Testis (tissue), 3 donors: ENCODE results near the gene URM1. TPM values are rescaled to one million over a fixed set of nuclear protein-coding genes. Genes with fewer than 3 reads are reported as not detected.

ENCODE experiments used
- DNase-seq: peaks from one replicate; pipeline ENCODE4 v3.0.0-alpha.2; 2019
- H3K27ac ChIP-seq, 2 donors: fragments of 200-600 bp; sonication (generic); one replicate each; pipeline ENCODE4 v1.5.1; 2019
- H3K27me3 ChIP-seq: fragments of 200-600 bp; sonication (generic); one replicate; pipeline ENCODE4 v1.5.1; 2019
- H3K36me3 ChIP-seq: fragments of 200-600 bp; sonication (generic); one replicate; pipeline ENCODE4 v1.5.1; 2017; ENCODE audit warnings: low read depth; ENCODE audit errors: missing control alignments
- H3K4me1 ChIP-seq: fragments of 200-600 bp; sonication (generic); one replicate; pipeline ENCODE4 v1.5.1; 2019
- H3K4me3 ChIP-seq, 2 donors: fragments of 200-600 bp; sonication (generic); one replicate each; pipeline ENCODE4 v1.5.1; 2017 to 2019
- H3K9me3 ChIP-seq: fragments of 200-600 bp; sonication (generic); one replicate; pipeline ENCODE4 v1.5.1; 2017
- CTCF ChIP-seq, 3 experiments: fragments of 450-650 bp in 2 of 3; fragments of 200-600 bp in 1 of 3; sonication (generic) in 1 of 3; IDR thresholded peaks; one replicate each; pipeline ENCODE4 v1.5.1; 2016 to 2019; ENCODE audit warnings: antibody characterized with exemption in 3 of 3, mild to moderate bottlenecking in 2 of 3, moderate library complexity in 1 of 3
- POLR2A ChIP-seq: fragments of 450-650 bp; IDR thresholded peaks from one replicate; pipeline ENCODE4 v1.6.1; 2017; ENCODE audit warnings: antibody characterized with exemption, mild to moderate bottlenecking, moderate library complexity
- WGBS, 2 donors: methylation state at CpG; one replicate each; pipeline ENCODE4 v1.1.5; 2018; 5-methylcytosine and 5-hydroxymethylcytosine counted together
- intact Hi-C: fragments of 100-400 bp; cut with DNase I; formaldehyde crosslinking; loops from one replicate; pipeline ENCODE4 v1.15.1; 2023; ENCODE audit warnings: low total_unique reads
- microRNA counts, 2 donors: library from miRNA; unstranded; fragments of <30 nt; microRNA quantifications; one replicate each; lab custom pipeline; 2016
- microRNA-seq, 2 donors: library from miRNA; unstranded; fragments of <30 nt; microRNA quantifications; one replicate each; pipeline ENCODE4, GENCODE V29; 2016; ENCODE audit warnings: borderline number of aligned reads in 2 of 2, borderline replicate concordance in 1 of 2
- polyA plus RNA-seq: library from polyadenylated mRNA; stranded (reverse); fragments of 350-450 nt; fragmentation: Illumina TruSeq; extraction: RNeasy Lipid Tissue Mini Kit (QIAGEN cat#74804); gene quantifications from one replicate; pipeline ENCODE4 v1.2.3, GENCODE V29; 2014; ENCODE audit warnings: low read depth, low replicate concordance; ENCODE audit not compliant: insufficient read depth
- total RNA-seq, 2 donors: library from RNA; depleted of rRNA; stranded (reverse); fragments of >200 nt; gene quantifications; one replicate each; pipeline ENCODE4 v1.2.3, GENCODE V29; 2016

URM1 gene
- total and polyA plus RNA-seq, 3 donors from 2014 or later: 31.5 to 51.1 (median 36.8) TPM

GRCh38 chr9:128435611-128436010 is 64.4 kb downstream of the URM1 start:
- Histone ChIP-seq H3K9me3 (no peaks in the 10 kb centered on the region), H3K36me3 (no peaks in the 10 kb centered on the region), H3K4me1 (peaks cover 7% of the 10 kb centered on the region), H3K27me3 (no peaks in the 10 kb centered on the region), H3K4me3 (no peak overlapping the region), H3K27ac (no peak overlapping the region)
- intact Hi-C loops: no loop called here
- TF ChIP-seq POLR2A (no peak), CTCF (IDR thresholded peaks at IDR 0.05) (no peak)
- DNase-seq: no peak
- WGBS, 2 donors: 92% methylated on average over 14 to 18 of the region's 18 CpGs

- peak; percentile 89 for DNase-seq
- Histone ChIP-seq H3K27ac (no peak overlapping the region), H3K36me3 (no peaks in the 10 kb centered on the region), H3K9me3 (no peaks in the 10 kb centered on the region), H3K4me3 (no peak overlapping the region), H3K27me3 (no peaks in the 10 kb centered on the region), H3K4me1 (peaks cover 7% of the 10 kb centered on the region)
- WGBS, 2 donors: 46 to 50% methylated on average over 2 to 12 of the region's 12 CpGs
- TF ChIP-seq CTCF (IDR thresholded peaks at IDR 0.05) (peak; percentile 91 to 97 (median 94)), POLR2A (no peak)
- intact Hi-C loops: no loop called here
Measured at GRCh38 chr9:128438343-128439109, 67.4 kb downstream of the URM1 start.

GRCh38 chr9:128439273-128439672 is 68.1 kb downstream of the URM1 start:
- DNase-seq: no peak
- intact Hi-C loops: no loop called here
- no peaks in the 10 kb centered on the region for H3K27me3 ChIP-seq
- H3K36me3 ChIP-seq: no peaks in the 10 kb centered on the region
- no peaks in the 10 kb centered on the region for H3K9me3 ChIP-seq
- no peak overlapping the region for H3K4me3 ChIP-seq
- TF ChIP-seq CTCF (IDR thresholded peaks at IDR 0.05): no peak
- TF ChIP-seq POLR2A: no peak
- H3K27ac ChIP-seq: no peak overlapping the region
- peaks cover 7% of the 10 kb centered on the region for H3K4me1 ChIP-seq
- 71 to 74% methylated on average over 7 of the region's 7 CpGs for WGBS, 2 donors

MicroRNAs encoded within 50 kb of the gene (microRNA counts, 767-probe panel; counts per million panel counts)
- microRNA hsa-miR-219-2-3p (lab: Ali Mortazavi, UCI): 0 to 152 counts per million in 2 donors

Small RNA genes within 50 kb of the gene (microRNA-seq; reads per million reads assigned to microRNA genes)
- 0 reads per million in 2 donors for gene MIR219B

Other genes with a start within 250 kb of the URM1 start
- gene PTGES2, start 243.6 kb upstream of the URM1 start, total RNA-seq: 10 to 100 TPM; 95.8 to 96.4 TPM
- 53.1 TPM for gene PTGES2, start 243.6 kb upstream of the URM1 start, polyA plus RNA-seq
- not detected for gene LCN2, start 221.9 kb upstream of the URM1 start, total RNA-seq
- gene LCN2, start 221.9 kb upstream of the URM1 start, polyA plus RNA-seq: 2.2 TPM
- gene BBLN, start 211.1 kb upstream of the URM1 start, total RNA-seq: 100 to 1,000 TPM; 219 to 225 TPM
- 56.9 TPM for gene BBLN, start 211.1 kb upstream of the URM1 start, polyA plus RNA-seq
- 100 to 1,000 TPM; 114 to 115 TPM for gene CIZ1, start 179.8 kb upstream of the URM1 start, total RNA-seq
- gene CIZ1, start 179.8 kb upstream of the URM1 start, polyA plus RNA-seq: 159 TPM
- gene DNM1, start 168.0 kb upstream of the URM1 start, total RNA-seq: 1 to 10 TPM; 8.0 to 9.8 TPM
- 10.7 TPM for gene DNM1, start 168.0 kb upstream of the URM1 start, polyA plus RNA-seq
- gene GOLGA2, start 95.4 kb upstream of the URM1 start, total RNA-seq: 100 to 1,000 TPM; 103 to 133 TPM
- gene GOLGA2, start 95.4 kb upstream of the URM1 start, polyA plus RNA-seq: 79.8 TPM
- 100 to 1,000 TPM in 1 of 2 donors, 10 to 100 TPM in 1; 69.3 to 131 TPM for gene SWI5, start 95.1 kb upstream of the URM1 start, total RNA-seq
- gene SWI5, start 95.1 kb upstream of the URM1 start, polyA plus RNA-seq: 164 TPM
- gene TRUB2, start 48.9 kb upstream of the URM1 start, total RNA-seq: 10 to 100 TPM; 14.6 to 15.0 TPM
- 29.7 TPM for gene TRUB2, start 48.9 kb upstream of the URM1 start, polyA plus RNA-seq
- gene COQ4, start 48.5 kb upstream of the URM1 start, total RNA-seq: 10 to 100 TPM; 54.9 to 65.0 TPM
- 50.9 TPM for gene COQ4, start 48.5 kb upstream of the URM1 start, polyA plus RNA-seq
- gene SLC27A4, start 30.8 kb upstream of the URM1 start, total RNA-seq: 10 to 100 TPM; 32.8 to 38.0 TPM
- gene SLC27A4, start 30.8 kb upstream of the URM1 start, polyA plus RNA-seq: 37.1 TPM
- 10 to 100 TPM; 19.7 to 21.7 TPM for gene CERCAM, start 49.5 kb downstream of the URM1 start, total RNA-seq
- 26.0 TPM for gene CERCAM, start 49.5 kb downstream of the URM1 start, polyA plus RNA-seq
- 100 to 1,000 TPM; 189 to 421 TPM for gene ODF2, start 84.6 kb downstream of the URM1 start, total RNA-seq
- 634 TPM for gene ODF2, start 84.6 kb downstream of the URM1 start, polyA plus RNA-seq
- gene GLE1, start 133.3 kb downstream of the URM1 start, total RNA-seq: 10 to 100 TPM; 44.7 to 59.7 TPM
- 82.3 TPM for gene GLE1, start 133.3 kb downstream of the URM1 start, polyA plus RNA-seq
- gene SPTAN1, start 181.2 kb downstream of the URM1 start, total RNA-seq: 100 to 1,000 TPM; 653 to 665 TPM
- 299 TPM for gene SPTAN1, start 181.2 kb downstream of the URM1 start, polyA plus RNA-seq